Measurements from ENCODE around the gene VEGFD. TPM values are rescaled to one million over a fixed set of nuclear protein-coding genes. Genes with fewer than 3 reads are reported as not detected.

The VEGFD gene
- total and polyA plus RNA-seq, 11 donors, result 0.51 to 20.3 (median 3.6) TPM

DNA sequence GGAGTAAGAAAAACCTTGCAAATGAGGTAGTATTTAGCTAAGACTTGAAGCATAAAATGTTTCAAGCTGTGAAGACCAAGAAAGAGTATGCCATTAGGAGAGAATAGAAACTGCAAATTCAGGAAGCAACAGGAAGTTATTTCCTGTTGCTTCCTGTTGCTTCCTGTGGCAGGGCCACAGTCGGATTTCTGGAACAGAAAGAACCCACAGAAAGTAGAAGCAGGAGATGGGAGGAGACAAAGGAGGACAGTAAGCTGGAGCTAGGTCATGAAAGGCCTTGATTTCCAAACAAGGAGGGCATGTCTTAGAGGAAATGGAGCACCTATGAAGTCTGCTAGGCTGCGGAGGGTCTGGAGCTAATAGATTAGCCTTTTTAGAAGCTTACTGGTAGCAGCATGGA is 86.0 kb downstream of the VEGFD start:
- DNase-seq (no peak), ATAC-seq (peak; percentile 8 to 57 (median 36))
- peak overlapping the region in 2 of 12 donors; percentile 10 to 23 for H3K4me3 ChIP-seq
- intact Hi-C loops (cut with DNase I), result loop anchor here in 1 of 10 donors (5.0 kb wide), 1 partner anchor 169 kb away; no protein-coding TSS in a partner anchor
- H3K36me3 ChIP-seq, result peaks cover 0 to 6% (median 0%) of the 10 kb centered on the region in 9 donors
- H3K4me1 ChIP-seq, result peaks cover 0 to 39% (median 14%) of the 10 kb centered on the region in 12 donors
- H3K27ac ChIP-seq, result peak overlapping the region; percentile 23 to 82 (median 74)
- TF ChIP-seq, protein P1, sequence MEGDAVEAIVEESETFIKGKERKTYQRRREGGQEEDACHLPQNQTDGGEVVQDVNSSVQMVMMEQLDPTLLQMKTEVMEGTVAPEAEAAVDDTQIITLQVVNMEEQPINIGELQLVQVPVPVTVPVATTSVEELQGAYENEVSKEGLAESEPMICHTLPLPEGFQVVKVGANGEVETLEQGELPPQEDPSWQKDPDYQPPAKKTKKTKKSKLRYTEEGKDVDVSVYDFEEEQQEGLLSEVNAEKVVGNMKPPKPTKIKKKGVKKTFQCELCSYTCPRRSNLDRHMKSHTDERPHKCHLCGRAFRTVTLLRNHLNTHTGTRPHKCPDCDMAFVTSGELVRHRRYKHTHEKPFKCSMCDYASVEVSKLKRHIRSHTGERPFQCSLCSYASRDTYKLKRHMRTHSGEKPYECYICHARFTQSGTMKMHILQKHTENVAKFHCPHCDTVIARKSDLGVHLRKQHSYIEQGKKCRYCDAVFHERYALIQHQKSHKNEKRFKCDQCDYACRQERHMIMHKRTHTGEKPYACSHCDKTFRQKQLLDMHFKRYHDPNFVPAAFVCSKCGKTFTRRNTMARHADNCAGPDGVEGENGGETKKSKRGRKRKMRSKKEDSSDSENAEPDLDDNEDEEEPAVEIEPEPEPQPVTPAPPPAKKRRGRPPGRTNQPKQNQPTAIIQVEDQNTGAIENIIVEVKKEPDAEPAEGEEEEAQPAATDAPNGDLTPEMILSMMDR (IDR thresholded peaks at IDR 0.05), result no peak
- no peak for TF ChIP-seq POLR2A (IDR thresholded peaks at IDR 0.05)
- no peaks in the 10 kb centered on the region for H3K27me3 ChIP-seq
- H3K9me3 ChIP-seq, result no peaks in the 10 kb centered on the region
- WGBS, 4 donors, result 33 to 49% (median 36%) methylated on average over 2 of the region's 2 CpGs

Other genes with a start within 250 kb of the VEGFD start
- 1 to 10 TPM in 5 of 9 donors, under 1 TPM in 4; 0.37 to 2.8 (median 1.6) TPM for gene ASB9, start 114.3 kb downstream of the VEGFD start, total RNA-seq
- gene ASB9, start 114.3 kb downstream of the VEGFD start, polyA plus RNA-seq, result 1 to 10 TPM in 1 of 2 donors, under 1 TPM in 1; 0.88 to 1.4 TPM
- 100 to 1,000 TPM in 3 of 9 donors, 10 to 100 TPM in 6; 53.2 to 246 (median 90.0) TPM for gene ASB11, start 68.8 kb downstream of the VEGFD start, total RNA-seq
- gene ASB11, start 68.8 kb downstream of the VEGFD start, polyA plus RNA-seq, result 10 to 100 TPM; 14.5 to 21.0 TPM
- 1 to 10 TPM; 1.6 to 7.4 (median 4.5) TPM for gene PIGA, start 48.9 kb downstream of the VEGFD start, total RNA-seq
- 1 to 10 TPM; 3.0 to 9.9 TPM for gene PIGA, start 48.9 kb downstream of the VEGFD start, polyA plus RNA-seq
- 10 to 100 TPM in 7 of 9 donors, 1 to 10 TPM in 2; 6.9 to 19.9 (median 12.0) TPM for gene PIR, start 108.9 kb upstream of the VEGFD start, total RNA-seq
- gene PIR, start 108.9 kb upstream of the VEGFD start, polyA plus RNA-seq, result 10 to 100 TPM in 1 of 2 donors, 1 to 10 TPM in 1; 9.9 to 11.3 TPM
- 1 to 10 TPM in 6 of 9 donors, under 1 TPM in 3; 0.47 to 2.8 (median 1.3) TPM for gene BMX, start 116.4 kb upstream of the VEGFD start, total RNA-seq
- 1 to 10 TPM in 1 of 2 donors, under 1 TPM in 1; 0.84 to 2.0 TPM for gene BMX, start 116.4 kb upstream of the VEGFD start, polyA plus RNA-seq
- 10 to 100 TPM; 15.6 to 59.4 (median 20.7) TPM for gene ACE2, start 216.5 kb upstream of the VEGFD start, total RNA-seq
- gene ACE2, start 216.5 kb upstream of the VEGFD start, polyA plus RNA-seq, result 1 to 10 TPM; 5.0 to 9.2 TPM

Data from heart left ventricle (tissue), 16 donors.